Keratinocyte (primary cell): ENCODE measurements around the gene CDC14A. TPM values are rescaled to one million over a fixed set of nuclear protein-coding genes. Genes with fewer than 3 reads are reported as not detected.

ENCODE experiments used
- DNase-seq: peaks from one replicate; pipeline ENCODE4 v3.0.0-alpha.2; 2011; ENCODE audit warnings: low read depth, missing footprints, low spot score
- FAIRE-seq: peaks from 2 replicates; lab custom pipeline; 2011; peaks lifted over from hg19 to GRCh38; lab: Jason Lieb, UNC
- H2AFZ ChIP-seq: 2 replicates; pipeline ENCODE4 v1.6.0; 2012; ENCODE audit warnings: low read length, control low read depth, inconsistent platforms; ENCODE audit not compliant: control insufficient read depth
- H3K27ac ChIP-seq: 2 replicates; pipeline ENCODE4 v1.5.1; 2011; ENCODE audit warnings: low read length; ENCODE audit not compliant: control insufficient read depth, insufficient read depth
- H3K27me3 ChIP-seq: 3 replicates; pipeline ENCODE4 v1.6.0; 2011; ENCODE audit warnings: low read length; ENCODE audit not compliant: control insufficient read depth, insufficient read depth; ENCODE audit errors: extremely low read depth
- H3K36me3 ChIP-seq, 2 experiments: 2 replicates in 1 of 2; 3 replicates in 1 of 2; pipeline ENCODE4 v1.5.1; 2011; ENCODE audit warnings: low read length in 2 of 2, mild to moderate bottlenecking in 1 of 2; ENCODE audit not compliant: control insufficient read depth in 2 of 2, insufficient read depth in 2 of 2; ENCODE audit errors: extremely low read depth in 1 of 2
- H3K4me1 ChIP-seq: 3 replicates; pipeline ENCODE4 v1.5.1; 2011; ENCODE audit warnings: low read length; ENCODE audit not compliant: control insufficient read depth, insufficient read depth; ENCODE audit errors: extremely low read depth
- H3K4me2 ChIP-seq: 3 replicates; pipeline ENCODE4 v1.6.0; 2011; ENCODE audit warnings: low read depth, low read length; ENCODE audit not compliant: control insufficient read depth, insufficient read depth; ENCODE audit errors: extremely low read depth
- H3K4me3 ChIP-seq, 3 experiments: fragments of 200-600 bp in 1 of 3; sonication (generic) in 1 of 3; 2 replicates in 2 of 3; 3 replicates in 1 of 3; pipeline ENCODE4 v1.5.1; 2011 to 2016; ENCODE audit warnings: low read length in 3 of 3, mild to moderate bottlenecking in 3 of 3, control low read depth in 2 of 3, inconsistent platforms in 1 of 3, low read depth in 1 of 3, mixed read lengths in 1 of 3, mixed run types in 1 of 3, moderate library complexity in 1 of 3; ENCODE audit not compliant: control insufficient read depth in 2 of 3, insufficient read depth in 2 of 3; ENCODE audit errors: extremely low read depth in 1 of 3
- H3K79me2 ChIP-seq: 2 replicates; pipeline ENCODE4 v1.6.0; 2012; ENCODE audit warnings: low read length; ENCODE audit not compliant: control insufficient read depth, insufficient read depth
- H3K9ac ChIP-seq: 3 replicates; pipeline ENCODE4 v1.6.0; 2011; ENCODE audit warnings: low read length; ENCODE audit not compliant: control insufficient read depth, insufficient read depth; ENCODE audit errors: extremely low read depth
- H3K9me1 ChIP-seq: 3 replicates; pipeline ENCODE4 v1.6.0; 2011; ENCODE audit warnings: low read length; ENCODE audit not compliant: control insufficient read depth, insufficient read depth; ENCODE audit errors: extremely low read depth
- H3K9me3 ChIP-seq: 2 replicates; pipeline ENCODE4 v1.5.1; 2012; ENCODE audit warnings: low read depth, low read length; ENCODE audit not compliant: control insufficient read depth
- H4K20me1 ChIP-seq: 3 replicates; pipeline ENCODE4 v1.6.0; 2011; ENCODE audit warnings: low read length; ENCODE audit not compliant: control insufficient read depth, insufficient read depth; ENCODE audit errors: extremely low read depth
- EZH2 ChIP-seq: IDR thresholded peaks from one replicate; pipeline ENCODE4 v1.6.1; 2012; ENCODE audit warnings: inconsistent platforms, mild to moderate bottlenecking, low read length, moderate library complexity
- dilution Hi-C: fragments of 300-500 bp; cut with MboI; formaldehyde crosslinking; loops from one replicate; pipeline ENCODE4 v1.7.0; 2020; ENCODE audit warnings: low sequenced_read_pairs; ENCODE audit not compliant: extremely low pct_ligation_motif_present
- polyA plus RNA-seq, 5 experiments: library from polyadenylated mRNA; depleted of rRNA in 3 of 5; stranded (reverse) in 3 of 5; stranded (forward) in 1 of 5; unstranded in 1 of 5; fragments of >200 nt; gene quantifications; 1 replicate in 1 of 5; 2 replicates in 3 of 5; 3 replicates in 1 of 5; pipeline versions ENCODE4 v1.2.1 to v1.2.3, GENCODE V29; 2011 to 2012; ENCODE audit warnings: missing spikeins in 2 of 5, low read depth in 1 of 5, low replicate concordance in 1 of 5
- TF ChIP-seq, protein P1 (sequence below), 3 experiments: IDR thresholded peaks in 1 of 3; conservative IDR thresholded peaks in 1 of 3; optimal IDR thresholded peaks in 1 of 3; 2 replicates in 2 of 3; 3 replicates in 1 of 3; pipeline versions ENCODE3 to v1.5.1; 2011; ENCODE audit warnings: low read length in 3 of 3, mild to moderate bottlenecking in 3 of 3, moderate library complexity in 2 of 3, control low read depth in 1 of 3, inconsistent platforms in 1 of 3; ENCODE audit not compliant: insufficient read depth in 2 of 3; ENCODE audit errors: extremely low read depth in 1 of 3

Gene CDC14A
- polyA plus RNA-seq, 1 donor (not counting 4 experiments of a cell fraction or from before 2014, with no cell fraction given): 2.2 TPM

DNA sequence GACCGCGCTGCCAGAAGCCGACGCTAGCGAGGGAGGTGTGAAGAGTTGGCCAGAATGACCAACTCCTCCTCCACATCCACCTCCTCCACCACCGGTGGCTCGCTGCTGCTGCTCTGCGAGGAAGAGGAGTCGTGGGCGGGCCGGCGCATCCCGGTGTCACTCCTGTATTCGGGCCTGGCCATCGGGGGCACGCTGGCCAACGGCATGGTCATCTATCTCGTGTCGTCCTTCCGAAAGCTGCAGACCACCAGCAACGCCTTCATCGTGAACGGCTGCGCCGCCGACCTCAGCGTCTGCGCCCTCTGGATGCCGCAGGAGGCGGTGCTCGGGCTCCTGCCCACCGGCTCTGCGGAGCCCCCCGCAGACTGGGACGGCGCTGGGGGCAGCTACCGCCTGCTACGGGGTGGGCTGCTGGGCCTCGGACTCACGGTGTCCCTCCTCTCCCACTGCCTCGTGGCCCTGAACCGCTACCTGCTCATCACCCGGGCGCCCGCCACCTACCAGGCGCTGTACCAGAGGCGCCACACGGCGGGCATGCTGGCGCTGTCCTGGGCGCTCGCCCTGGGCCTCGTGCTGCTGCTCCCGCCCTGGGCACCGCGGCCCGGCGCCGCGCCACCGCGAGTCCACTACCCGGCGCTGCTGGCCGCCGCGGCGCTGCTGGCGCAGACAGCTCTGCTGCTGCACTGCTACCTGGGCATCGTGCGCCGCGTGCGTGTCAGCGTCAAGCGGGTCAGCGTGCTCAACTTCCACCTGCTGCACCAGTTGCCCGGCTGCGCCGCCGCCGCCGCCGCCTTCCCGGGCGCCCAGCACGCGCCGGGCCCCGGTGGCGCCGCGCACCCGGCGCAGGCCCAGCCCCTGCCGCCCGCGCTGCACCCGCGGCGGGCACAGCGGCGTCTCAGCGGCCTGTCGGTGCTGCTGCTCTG is 186.9 kb downstream of the CDC14A start:
- Histone ChIP-seq H3K9ac (no peak overlapping the region), H3K36me3 (no peaks in the 10 kb centered on the region), H3K4me3 (peak overlapping the region in 1 of 3 experiments; percentile 9), H3K27ac (no peak overlapping the region), H3K9me1 (no peaks in the 10 kb centered on the region), H3K27me3 (peaks cover 43% of the 10 kb centered on the region), H3K79me2 (no peaks in the 10 kb centered on the region), H4K20me1 (no peaks in the 10 kb centered on the region), H2AFZ (peak overlapping the region; percentile 47), H3K4me2 (peak overlapping the region; percentile 33), H3K4me1 (peaks cover 5% of the 10 kb centered on the region), H3K9me3 (no peaks in the 10 kb centered on the region)
- no peak for FAIRE-seq
- no peak for DNase-seq
- dilution Hi-C loops: no loop called here
- peak; percentile 81 for TF ChIP-seq EZH2
- TF ChIP-seq, protein P1, sequence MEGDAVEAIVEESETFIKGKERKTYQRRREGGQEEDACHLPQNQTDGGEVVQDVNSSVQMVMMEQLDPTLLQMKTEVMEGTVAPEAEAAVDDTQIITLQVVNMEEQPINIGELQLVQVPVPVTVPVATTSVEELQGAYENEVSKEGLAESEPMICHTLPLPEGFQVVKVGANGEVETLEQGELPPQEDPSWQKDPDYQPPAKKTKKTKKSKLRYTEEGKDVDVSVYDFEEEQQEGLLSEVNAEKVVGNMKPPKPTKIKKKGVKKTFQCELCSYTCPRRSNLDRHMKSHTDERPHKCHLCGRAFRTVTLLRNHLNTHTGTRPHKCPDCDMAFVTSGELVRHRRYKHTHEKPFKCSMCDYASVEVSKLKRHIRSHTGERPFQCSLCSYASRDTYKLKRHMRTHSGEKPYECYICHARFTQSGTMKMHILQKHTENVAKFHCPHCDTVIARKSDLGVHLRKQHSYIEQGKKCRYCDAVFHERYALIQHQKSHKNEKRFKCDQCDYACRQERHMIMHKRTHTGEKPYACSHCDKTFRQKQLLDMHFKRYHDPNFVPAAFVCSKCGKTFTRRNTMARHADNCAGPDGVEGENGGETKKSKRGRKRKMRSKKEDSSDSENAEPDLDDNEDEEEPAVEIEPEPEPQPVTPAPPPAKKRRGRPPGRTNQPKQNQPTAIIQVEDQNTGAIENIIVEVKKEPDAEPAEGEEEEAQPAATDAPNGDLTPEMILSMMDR (optimal IDR thresholded peaks at IDR 0.05 in 1 of 3, IDR thresholded peaks at IDR 0.05 in 1 of 3, conservative IDR thresholded peaks at IDR 0.05 in 1 of 3; ENCODE audit: extremely low read depth in 1 of 3, insufficient read depth in 2 of 3, low read length in 3 of 3): no peak

DNA sequence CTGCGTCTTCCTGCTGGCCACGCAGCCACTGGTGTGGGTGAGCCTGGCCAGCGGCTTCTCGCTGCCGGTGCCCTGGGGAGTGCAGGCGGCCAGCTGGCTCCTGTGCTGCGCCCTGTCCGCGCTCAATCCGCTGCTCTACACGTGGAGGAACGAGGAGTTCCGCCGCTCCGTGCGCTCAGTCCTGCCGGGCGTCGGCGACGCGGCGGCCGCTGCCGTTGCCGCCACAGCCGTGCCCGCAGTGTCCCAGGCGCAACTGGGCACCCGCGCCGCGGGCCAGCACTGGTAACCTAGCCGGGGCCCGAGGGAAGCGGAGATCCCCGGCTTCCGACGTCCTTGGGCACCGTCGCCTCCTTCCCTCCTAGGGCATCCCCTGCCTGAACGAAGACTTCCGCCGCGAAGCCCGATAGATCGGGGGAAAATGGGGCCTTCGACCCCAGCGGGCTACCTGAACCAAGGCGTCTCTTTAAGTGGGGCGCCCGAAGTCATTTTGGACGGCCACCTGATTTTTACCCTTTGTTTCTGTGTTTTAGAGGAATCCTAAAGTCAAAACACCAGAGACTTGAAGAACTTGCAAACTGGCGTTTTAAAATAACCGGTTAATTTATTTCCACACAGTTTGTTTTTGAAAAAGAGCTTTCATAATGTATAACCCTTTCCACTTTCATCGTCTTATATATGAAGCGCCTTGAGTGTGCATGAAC is 187.7 kb downstream of the CDC14A start:
- H3K27me3 ChIP-seq: peaks cover 41% of the 10 kb centered on the region
- no peak for FAIRE-seq
- H3K9me3 ChIP-seq: no peaks in the 10 kb centered on the region
- dilution Hi-C loops: no loop called here
- H3K9me1 ChIP-seq: no peaks in the 10 kb centered on the region
- H3K4me1 ChIP-seq: peaks cover 5% of the 10 kb centered on the region
- H3K4me3 ChIP-seq: peak overlapping the region in 2 of 3 experiments; percentile 5 to 9
- H3K4me2 ChIP-seq: peak overlapping the region; percentile 33
- DNase-seq: no peak
- H3K27ac ChIP-seq: no peak overlapping the region
- no peaks in the 10 kb centered on the region for H3K36me3 ChIP-seq
- no peaks in the 10 kb centered on the region for H4K20me1 ChIP-seq
- no peak overlapping the region for H3K9ac ChIP-seq
- peak overlapping the region; percentile 47 for H2AFZ ChIP-seq
- TF ChIP-seq EZH2: peak; percentile 90
- TF ChIP-seq, protein P1 (optimal IDR thresholded peaks at IDR 0.05 in 1 of 3, IDR thresholded peaks at IDR 0.05 in 1 of 3, conservative IDR thresholded peaks at IDR 0.05 in 1 of 3; ENCODE audit: extremely low read depth in 1 of 3, insufficient read depth in 2 of 3, low read length in 3 of 3): no peak
- H3K79me2 ChIP-seq: no peaks in the 10 kb centered on the region
